Measurements from ENCODE around the gene DDX24.

Gene DDX24

DNA sequence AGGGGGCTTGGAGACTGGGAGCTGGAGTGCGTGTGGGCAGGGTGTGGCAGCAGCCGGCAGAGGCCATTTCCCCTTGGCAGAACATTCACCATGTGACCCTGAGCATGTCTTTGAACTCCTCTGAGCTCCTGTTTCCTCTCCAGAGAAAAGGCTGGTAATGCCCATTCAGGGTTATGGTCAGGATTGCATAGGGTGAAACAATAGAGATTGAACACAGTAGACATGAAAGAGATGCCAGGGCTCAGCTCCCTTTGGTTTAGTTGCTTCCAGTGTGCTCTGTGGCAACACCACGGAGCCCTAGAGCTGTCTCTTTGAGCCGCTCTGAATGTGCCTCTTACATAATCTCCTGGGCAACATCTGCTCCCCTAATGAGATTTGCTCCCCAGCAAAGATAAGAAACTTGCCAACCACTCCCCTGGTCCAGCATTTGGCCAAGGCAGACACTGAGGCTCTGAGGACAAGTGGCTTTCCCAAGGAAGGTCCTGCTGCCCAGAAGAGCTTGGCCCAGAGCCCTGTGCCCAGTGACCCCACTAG, 34.1 kb upstream of the DDX24 start:
- peak; percentile 40 for DNase-seq (ENCODE audit: low spot score)

DNA sequence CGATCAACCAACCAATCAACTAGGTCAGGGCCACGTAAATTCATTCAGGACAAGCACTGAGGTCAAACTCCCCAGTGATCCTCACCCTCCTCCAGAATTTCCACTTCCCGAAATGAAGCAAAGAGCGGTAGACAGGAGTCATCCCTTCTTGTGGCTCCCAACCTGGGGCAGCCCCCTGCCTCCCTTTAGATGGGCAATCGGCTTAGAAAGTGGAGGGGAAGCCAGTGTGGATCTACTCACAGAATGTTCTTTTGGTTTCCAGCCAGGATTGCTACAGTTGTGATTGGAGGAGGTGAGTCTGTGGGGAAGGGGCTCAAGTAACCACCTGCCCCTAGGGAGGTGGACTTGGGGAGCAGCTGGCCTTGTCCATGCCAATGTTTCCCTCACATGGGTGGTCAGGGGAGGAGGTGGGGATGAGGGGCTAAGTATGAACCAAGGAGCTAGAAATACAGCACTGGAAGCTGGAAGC, 33.6 kb upstream of the DDX24 start:
- no peak for DNase-seq (ENCODE audit: low spot score)

GRCh38 chr14:94113908-94114588, 33.0 kb upstream of the DDX24 start:
- DNase-seq (ENCODE audit: low spot score): no peak

GRCh38 chr14:94113490-94113889, 32.5 kb upstream of the DDX24 start:
- no peak for DNase-seq (ENCODE audit: low spot score)

GRCh38 chr14:94113073-94113472, 32.1 kb upstream of the DDX24 start:
- no peak for DNase-seq (ENCODE audit: low spot score)

- no peak for DNase-seq (ENCODE audit: low spot score)
These were observed 31.6 kb upstream of the DDX24 start for GRCh38 chr14:94112513-94113063.

- DNase-seq (ENCODE audit: low spot score): no peak
These were observed 30.5 kb upstream of the DDX24 start for GRCh38 chr14:94111276-94112095.

DNA sequence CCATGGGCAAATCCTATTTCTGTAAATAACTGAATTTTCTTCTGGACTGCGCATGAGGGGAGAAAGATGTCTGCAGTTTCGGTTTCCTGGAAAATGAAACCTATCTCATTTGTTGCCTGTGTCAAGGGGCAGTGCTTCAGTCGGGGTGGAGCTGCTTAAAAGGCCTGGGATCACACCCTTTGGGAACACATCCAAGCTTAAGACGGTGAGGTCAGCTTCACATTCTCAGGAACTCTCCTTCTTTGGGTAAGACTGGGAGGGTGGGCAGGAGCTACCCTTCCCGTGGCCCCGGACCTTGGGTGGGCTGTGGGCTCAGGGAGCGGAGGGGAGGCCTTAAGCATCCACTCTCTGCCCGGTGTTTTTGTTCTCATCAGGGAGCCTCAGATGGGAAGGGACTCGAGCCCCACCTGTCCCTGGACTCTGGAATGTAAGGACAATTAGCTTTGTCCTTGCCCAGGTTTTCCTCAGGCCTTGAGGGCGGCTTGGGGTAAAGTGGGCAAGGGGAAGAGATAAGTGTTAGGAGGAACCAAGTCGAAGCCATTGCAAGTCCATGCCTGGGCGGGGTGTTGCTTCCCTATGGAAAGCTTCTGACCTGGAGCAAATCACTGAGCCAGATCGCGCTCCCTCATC, 29.7 kb upstream of the DDX24 start, which contains the start of gene IFI27:
Gene IFI27 (plus strand): TSS at position 185 of the 630 bp plus-strand sequence.
- DNase-seq (ENCODE audit: low spot score): no peak

DNA sequence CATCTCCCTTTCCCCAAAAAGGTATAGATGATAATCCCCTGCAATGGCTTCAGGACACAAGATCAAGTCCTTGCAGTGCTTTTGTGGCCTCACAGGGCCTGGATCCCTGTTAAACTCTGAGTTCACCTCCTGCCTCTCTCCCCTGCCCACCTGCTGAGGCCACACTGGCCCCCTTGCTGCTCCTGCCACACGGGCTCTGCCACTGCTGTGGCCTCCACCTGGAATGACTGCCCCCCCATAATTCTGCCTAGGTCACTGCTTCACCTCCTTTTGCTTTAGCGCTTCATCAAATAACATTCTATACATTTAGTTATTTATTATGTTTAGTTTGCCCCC, 28.9 kb upstream of the DDX24 start:
- no peak for DNase-seq (ENCODE audit: low spot score)

GRCh38 chr14:94104731-94105130, 23.7 kb upstream of the DDX24 start:
- no peak for DNase-seq (ENCODE audit: low spot score)

GRCh38 chr14:94103554-94104150, 22.6 kb upstream of the DDX24 start:
- DNase-seq (ENCODE audit: low spot score): no peak

DNA sequence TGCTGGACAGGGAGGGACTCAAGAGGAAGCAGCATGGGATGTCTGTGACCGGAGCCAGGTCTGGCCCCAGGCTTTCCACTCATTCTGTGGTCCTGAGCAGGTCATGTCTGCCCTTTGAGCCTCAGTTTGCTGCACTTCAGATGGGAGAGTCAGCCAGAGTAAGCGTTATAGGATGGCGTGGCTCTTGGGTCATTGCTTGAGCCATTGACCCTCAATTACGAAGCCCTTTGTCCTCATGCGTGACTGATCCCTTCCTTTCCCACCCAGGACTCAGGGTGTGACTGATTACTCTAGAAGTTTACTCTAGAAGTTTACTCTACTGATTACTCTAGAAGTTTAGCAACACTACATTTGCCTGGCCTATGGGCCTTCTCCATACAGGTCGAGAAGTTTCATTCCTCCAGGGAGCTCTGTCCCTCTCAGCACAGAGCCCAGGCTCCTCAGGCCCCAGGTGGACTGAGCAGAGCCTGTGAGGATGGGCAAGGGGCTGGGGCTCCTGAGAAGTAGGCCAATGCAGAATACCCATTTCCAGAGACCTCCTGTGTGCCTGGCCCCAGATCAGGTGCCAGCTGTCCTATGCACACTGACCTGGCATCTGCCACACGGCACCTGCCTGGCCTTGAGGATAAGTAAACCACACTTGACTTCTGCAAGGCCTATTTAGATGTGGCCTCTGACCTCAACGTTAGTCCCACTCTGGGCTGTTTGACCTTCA, 21.9 kb upstream of the DDX24 start:
- no peak for DNase-seq (ENCODE audit: low spot score)

DNA sequence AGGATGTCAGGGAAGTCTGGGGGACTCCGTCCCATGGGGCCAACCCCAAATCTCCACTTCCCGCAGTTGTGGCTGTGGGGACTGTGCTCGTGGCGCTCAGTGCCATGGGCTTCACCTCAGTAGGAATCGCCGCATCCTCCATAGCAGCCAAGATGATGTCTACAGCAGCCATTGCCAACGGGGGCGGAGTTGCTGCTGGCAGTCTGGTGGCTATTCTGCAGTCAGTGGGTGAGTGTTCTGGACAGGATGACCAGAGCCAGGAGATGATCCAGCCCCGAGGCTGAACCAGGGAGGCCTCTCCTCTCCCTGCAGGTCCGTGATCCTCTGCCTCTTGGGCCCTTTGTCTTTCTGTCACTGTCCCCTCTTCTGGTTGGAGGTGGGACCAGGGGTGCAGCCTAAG, 20.7 kb upstream of the DDX24 start:
- DNase-seq (ENCODE audit: low spot score): no peak

DNA sequence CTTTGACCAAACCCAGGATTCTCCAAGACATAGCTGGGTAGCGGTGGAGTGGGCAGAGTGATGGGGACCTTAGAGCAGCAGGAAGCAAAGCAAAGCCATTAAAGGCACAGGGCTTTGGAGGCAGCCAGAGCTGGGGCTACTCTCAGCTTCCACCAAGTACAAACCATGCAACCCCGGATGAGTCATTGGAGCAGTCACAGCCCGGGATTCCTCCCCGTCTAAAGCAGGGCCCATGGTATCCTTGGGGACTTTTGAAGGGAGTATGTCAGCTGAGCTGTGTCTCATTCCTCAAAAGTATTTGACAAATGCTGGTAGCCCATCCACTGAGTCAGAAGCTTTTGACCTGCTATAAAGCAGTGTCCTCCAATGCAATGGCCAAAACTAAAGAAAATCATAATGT, 19.8 kb upstream of the DDX24 start:
- DNase-seq (ENCODE audit: low spot score): peak; percentile 89

GRCh38 chr14:94099006-94099405, 18.0 kb upstream of the DDX24 start:
- DNase-seq (ENCODE audit: low spot score): no peak

DNA sequence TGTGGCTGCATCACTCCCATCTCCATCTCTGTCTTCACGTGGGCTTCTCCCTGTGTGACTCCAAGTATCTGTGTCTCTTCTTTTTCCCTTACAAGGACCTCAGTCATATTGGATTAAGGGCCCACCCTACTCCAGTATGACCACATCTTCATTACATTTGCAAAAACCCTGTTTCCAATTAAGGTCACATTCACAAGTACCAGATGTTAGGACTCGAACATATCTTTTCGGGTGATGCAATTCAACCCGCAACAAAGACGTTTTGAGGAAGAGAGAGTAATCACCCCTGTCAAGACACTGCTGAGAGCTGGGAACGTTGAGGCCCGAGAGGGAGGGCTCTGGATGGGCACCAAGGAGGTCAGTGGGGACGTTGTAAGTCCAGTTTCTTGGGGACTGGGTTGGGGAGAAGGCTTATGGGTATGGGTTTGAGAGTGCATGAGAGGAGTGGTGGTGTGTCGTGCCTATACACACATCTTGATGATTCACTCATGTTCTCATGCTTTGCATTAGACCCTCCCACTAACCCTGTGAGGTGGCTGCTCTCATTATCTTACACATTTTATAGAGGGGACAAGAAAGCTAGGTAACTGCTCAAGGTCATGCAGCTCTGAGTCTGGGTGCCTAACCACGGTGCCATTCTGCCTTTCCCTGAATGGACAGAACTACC, 17.5 kb upstream of the DDX24 start:
- peak; percentile 64 for DNase-seq (ENCODE audit: low spot score)

GRCh38 chr14:94097091-94097490, 16.1 kb upstream of the DDX24 start:
- DNase-seq (ENCODE audit: low spot score): no peak

DNA sequence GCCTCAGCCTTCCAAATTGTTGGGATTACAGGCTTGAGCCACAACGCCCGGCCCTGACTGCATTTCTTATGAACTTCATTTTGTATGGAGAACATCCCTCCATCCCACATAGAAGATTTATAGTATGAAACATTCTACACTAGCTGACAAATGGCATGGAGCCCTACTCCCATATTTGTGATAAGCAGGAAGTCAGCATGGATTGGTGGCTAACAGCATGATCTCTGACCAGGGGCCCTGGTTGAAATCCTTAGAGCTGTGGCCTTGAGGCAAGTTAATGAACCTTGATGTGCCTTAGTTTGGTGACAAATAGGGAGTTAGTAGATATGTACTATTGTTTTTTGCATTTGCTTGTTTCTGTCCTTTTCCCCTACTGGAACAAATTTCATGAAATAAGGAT, 12.4 kb upstream of the DDX24 start:
- DNase-seq (ENCODE audit: low spot score): no peak

DNA sequence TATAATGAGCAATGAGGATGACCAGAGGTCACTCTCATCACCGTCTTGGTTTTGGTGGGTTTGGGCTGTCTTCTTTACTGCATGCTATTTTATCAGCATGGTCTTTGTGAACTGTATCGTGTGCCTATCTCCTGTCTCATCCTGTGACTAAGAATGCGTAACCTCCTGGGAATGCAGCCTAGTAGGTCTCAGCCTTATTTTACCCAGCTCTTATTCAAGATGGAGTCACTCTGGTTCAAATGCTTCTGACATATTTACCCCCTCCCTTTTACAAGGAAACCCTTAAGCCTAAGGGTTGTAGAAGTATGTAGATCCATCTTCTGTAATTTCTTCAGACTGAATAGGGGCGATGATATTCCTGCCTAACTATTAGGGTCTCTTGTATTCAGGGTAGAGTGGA, 8.5 kb upstream of the DDX24 start:
- no peak for DNase-seq (ENCODE audit: low spot score)

DNA sequence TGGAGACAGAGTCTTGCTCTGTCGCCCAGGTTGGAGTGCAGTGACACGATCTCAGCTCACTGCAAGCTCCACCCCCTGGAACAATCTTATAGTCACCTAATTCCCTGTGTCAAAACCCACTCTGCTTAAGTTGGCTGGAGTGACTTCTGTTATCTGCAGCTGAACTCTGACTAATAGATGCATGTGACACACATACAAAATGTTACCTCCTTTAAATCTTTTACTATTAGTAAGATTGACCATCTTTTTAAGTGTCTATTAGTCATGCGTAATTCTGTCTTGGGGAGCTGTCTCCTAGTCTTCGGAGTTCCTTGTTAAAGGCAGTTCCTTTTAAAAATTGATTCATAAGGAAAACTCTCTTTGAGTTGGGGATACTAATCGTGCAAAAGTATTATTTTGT, 7.5 kb upstream of the DDX24 start:
- DNase-seq (ENCODE audit: low spot score): no peak

DNA sequence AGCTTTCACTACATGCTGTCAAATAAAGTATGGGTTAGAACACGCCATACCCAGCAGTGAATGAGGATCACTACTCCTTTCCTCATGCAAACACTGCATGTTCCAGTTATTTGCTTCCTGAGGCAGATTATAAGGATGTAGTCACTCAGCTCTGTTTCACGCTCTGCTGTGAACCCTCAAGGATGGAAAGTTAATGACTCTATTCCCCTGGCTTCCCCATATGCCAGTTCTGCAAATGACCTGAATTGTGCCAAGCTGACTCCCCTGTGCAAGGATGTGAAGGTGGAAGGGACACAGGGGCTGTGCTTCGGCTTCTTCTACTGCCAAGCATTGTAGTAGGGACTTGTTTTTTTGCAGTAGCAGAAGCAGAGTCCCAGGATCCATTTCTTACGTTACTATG, 6.9 kb upstream of the DDX24 start:
- DNase-seq (ENCODE audit: low spot score): no peak

Data from GM03348 (cell line).